DOHH2 (cell line): Measurements from ENCODE around the gene ADGRB2.

Source experiments
- H3F3A ChIP-seq: fragments of 200-600 bp; sonication (generic), shearing (Covaris generic); 2 replicates; pipeline ENCODE4 v1.6.0; 2016; ENCODE audit warnings: antibody characterized with exemption, mild to moderate bottlenecking; ENCODE audit not compliant: control insufficient read depth, insufficient read depth
- H3K27ac ChIP-seq: fragments of 200-600 bp; sonication (generic); 2 replicates; pipeline ENCODE4 v1.5.1; 2014; ENCODE audit warnings: low read depth, mild to moderate bottlenecking, low read length, moderate library complexity
- H3K27me3 ChIP-seq: fragments of 200-600 bp; sonication (generic); 2 replicates; pipeline ENCODE4 v1.6.1; 2014; ENCODE audit warnings: mild to moderate bottlenecking, low read length, mixed read lengths; ENCODE audit not compliant: control insufficient read depth
- H3K36me3 ChIP-seq: fragments of 200-600 bp; sonication (generic); 2 replicates; pipeline ENCODE4 v1.6.1; 2014; ENCODE audit warnings: mild to moderate bottlenecking, low read length, moderate library complexity, mixed read lengths; ENCODE audit not compliant: control insufficient read depth
- H3K4me1 ChIP-seq: fragments of 200-600 bp; sonication (generic); 2 replicates; pipeline ENCODE4 v1.6.1; 2014; ENCODE audit warnings: mild to moderate bottlenecking, low read length, mixed read lengths; ENCODE audit not compliant: control insufficient read depth
- H3K4me2 ChIP-seq: fragments of 200-600 bp; sonication (generic); 2 replicates; pipeline ENCODE4 v1.6.0; 2014; ENCODE audit warnings: mild to moderate bottlenecking, low read length, moderate library complexity
- H3K4me3 ChIP-seq: fragments of 200-600 bp; sonication (generic); 2 replicates; pipeline ENCODE4 v1.5.1; 2014; ENCODE audit warnings: mild to moderate bottlenecking, low read length, mixed read lengths
- H3K79me2 ChIP-seq: fragments of 200-600 bp; sonication (generic); 2 replicates; pipeline ENCODE4 v1.6.1; 2014; ENCODE audit warnings: mild to moderate bottlenecking, low read length, mixed read lengths; ENCODE audit not compliant: control insufficient read depth
- H3K9me2 ChIP-seq: fragments of 200-600 bp; sonication (generic); replicated peaks from 2 replicates; pipeline ENCODE4 v1.6.1; 2014; ENCODE audit warnings: mild to moderate bottlenecking, low read length, mixed read lengths; ENCODE audit not compliant: control insufficient read depth
- H3K9me3 ChIP-seq: fragments of 200-600 bp; sonication (generic); 2 replicates; pipeline ENCODE4 v1.6.1; 2014; ENCODE audit warnings: antibody characterized with exemption, low read length, mixed read lengths; ENCODE audit not compliant: control insufficient read depth, insufficient read depth
- H4K20me1 ChIP-seq: fragments of 200-600 bp; sonication (generic); 2 replicates; pipeline ENCODE4 v1.6.0; 2014; ENCODE audit warnings: low read depth, mild to moderate bottlenecking, antibody characterized with exemption, low read length, moderate library complexity; ENCODE audit not compliant: control insufficient read depth, insufficient read depth
- EZH2phosphoT487 ChIP-seq: fragments of 200-600 bp; sonication (generic); IDR thresholded peaks from 2 replicates; pipeline ENCODE4 v1.6.1; 2017; ENCODE audit warnings: borderline replicate concordance, mild to moderate bottlenecking, antibody characterized with exemption, low read length, moderate library complexity, mixed read lengths
- TF ChIP-seq, protein P1 (sequence below): fragments of 200-600 bp; sonication (generic); IDR thresholded peaks from one replicate; pipeline ENCODE4 v1.5.1; 2014; ENCODE audit warnings: antibody characterized with exemption, mild to moderate bottlenecking, low read depth, low read length; ENCODE audit not compliant: poor library complexity, severe bottlenecking

The ADGRB2 gene

DNA sequence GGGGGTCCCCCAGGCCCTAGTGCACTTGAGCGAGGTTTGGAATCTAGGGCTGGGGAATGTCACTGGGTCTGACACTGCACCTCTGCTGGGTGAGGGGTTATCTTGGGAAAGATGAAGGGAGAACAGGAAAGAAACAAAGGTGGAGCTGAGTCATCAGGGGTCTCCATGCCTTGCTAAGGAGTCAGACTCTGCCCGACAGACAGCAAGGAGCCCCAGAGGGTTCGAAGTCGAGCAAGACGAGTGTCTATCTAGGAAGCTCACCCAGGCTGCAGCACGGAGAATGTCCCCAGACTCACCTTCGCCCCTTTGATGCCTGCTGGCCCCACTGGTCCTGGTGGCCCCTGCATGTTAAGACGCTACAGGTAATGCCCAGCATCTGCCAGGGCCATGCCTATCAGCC lies 78.3 kb downstream of the ADGRB2 start:
- TF ChIP-seq, protein P1, sequence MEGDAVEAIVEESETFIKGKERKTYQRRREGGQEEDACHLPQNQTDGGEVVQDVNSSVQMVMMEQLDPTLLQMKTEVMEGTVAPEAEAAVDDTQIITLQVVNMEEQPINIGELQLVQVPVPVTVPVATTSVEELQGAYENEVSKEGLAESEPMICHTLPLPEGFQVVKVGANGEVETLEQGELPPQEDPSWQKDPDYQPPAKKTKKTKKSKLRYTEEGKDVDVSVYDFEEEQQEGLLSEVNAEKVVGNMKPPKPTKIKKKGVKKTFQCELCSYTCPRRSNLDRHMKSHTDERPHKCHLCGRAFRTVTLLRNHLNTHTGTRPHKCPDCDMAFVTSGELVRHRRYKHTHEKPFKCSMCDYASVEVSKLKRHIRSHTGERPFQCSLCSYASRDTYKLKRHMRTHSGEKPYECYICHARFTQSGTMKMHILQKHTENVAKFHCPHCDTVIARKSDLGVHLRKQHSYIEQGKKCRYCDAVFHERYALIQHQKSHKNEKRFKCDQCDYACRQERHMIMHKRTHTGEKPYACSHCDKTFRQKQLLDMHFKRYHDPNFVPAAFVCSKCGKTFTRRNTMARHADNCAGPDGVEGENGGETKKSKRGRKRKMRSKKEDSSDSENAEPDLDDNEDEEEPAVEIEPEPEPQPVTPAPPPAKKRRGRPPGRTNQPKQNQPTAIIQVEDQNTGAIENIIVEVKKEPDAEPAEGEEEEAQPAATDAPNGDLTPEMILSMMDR, result no peak
- no peak for TF ChIP-seq EZH2phosphoT487
- Histone ChIP-seq H3K27ac (no peak overlapping the region), H3K4me3 (no peak overlapping the region), H3K27me3 (peaks cover 36% of the 10 kb centered on the region), H3K36me3 (no peaks in the 10 kb centered on the region), H4K20me1 (no peaks in the 10 kb centered on the region), H3K9me2 (no peaks in the 10 kb centered on the region), H3K79me2 (no peaks in the 10 kb centered on the region), H3K4me1 (no peaks in the 10 kb centered on the region), H3F3A (no peaks in the 10 kb centered on the region), H3K4me2 (no peak overlapping the region), H3K9me3 (no peaks in the 10 kb centered on the region)

DNA sequence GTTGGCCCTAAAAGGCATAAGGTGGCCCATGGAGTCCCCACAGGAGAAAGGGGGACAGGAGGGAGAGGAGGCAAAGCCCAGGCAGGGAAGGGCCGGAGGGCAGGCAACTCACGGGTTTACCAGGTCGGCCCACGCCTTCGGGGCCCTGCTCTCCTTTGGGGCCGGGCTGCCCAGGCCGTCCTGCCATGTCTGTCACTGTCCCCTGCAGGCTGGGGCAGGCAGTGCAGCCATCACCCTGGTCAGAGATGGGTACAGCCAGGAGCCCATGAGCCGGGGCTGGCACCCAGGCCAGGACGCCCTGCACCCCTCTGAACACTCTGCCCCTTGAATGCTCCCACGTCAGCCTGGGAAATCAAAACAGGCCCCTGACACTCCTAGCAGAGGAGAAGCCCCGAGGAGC lies 80.1 kb downstream of the ADGRB2 start:
- Histone ChIP-seq H3K4me2 (no peak overlapping the region), H3K79me2 (no peaks in the 10 kb centered on the region), H3K4me3 (no peak overlapping the region), H3F3A (no peaks in the 10 kb centered on the region), H3K27me3 (peaks cover 40% of the 10 kb centered on the region), H3K9me3 (no peaks in the 10 kb centered on the region), H3K4me1 (no peaks in the 10 kb centered on the region), H3K9me2 (no peaks in the 10 kb centered on the region), H3K27ac (no peak overlapping the region), H3K36me3 (no peaks in the 10 kb centered on the region), H4K20me1 (no peaks in the 10 kb centered on the region; the same call in 1 of the 2 replicates)
- TF ChIP-seq, protein P1, result peak; percentile 56
- no peak for TF ChIP-seq EZH2phosphoT487

DNA sequence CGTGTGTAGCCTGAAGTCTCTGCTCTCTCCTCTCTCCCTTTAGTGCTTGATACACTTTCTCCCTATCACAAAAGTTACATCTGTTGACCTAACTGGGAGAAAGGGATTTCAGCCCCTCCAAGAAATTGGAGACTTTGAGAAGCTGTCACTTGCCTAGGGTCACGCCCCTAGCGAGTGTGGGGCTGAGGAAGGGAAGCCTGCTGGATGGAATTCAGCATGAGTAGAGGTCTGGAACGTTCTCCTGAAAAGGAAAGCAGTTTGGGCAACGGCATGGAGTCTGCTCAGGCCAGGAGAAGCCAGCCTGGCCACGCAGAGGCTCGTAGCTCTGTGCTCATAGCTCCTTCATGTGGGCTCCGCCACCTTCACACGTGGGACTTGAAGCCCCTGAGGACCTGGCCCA lies 82.7 kb downstream of the ADGRB2 start:
- Histone ChIP-seq H3K4me2 (no peak overlapping the region), H3K4me3 (no peak overlapping the region), H3K36me3 (no peaks in the 10 kb centered on the region), H3K79me2 (no peaks in the 10 kb centered on the region), H3K9me3 (no peaks in the 10 kb centered on the region), H3F3A (no peaks in the 10 kb centered on the region), H3K27me3 (peaks cover 45% of the 10 kb centered on the region), H3K27ac (no peak overlapping the region), H4K20me1 (no peaks in the 10 kb centered on the region; the same call in 1 of the 2 replicates), H3K9me2 (no peaks in the 10 kb centered on the region), H3K4me1 (no peaks in the 10 kb centered on the region)
- TF ChIP-seq, protein P1, result no peak
- no peak for TF ChIP-seq EZH2phosphoT487
